Measurements from ENCODE around the gene ZBTB45. TPM values are rescaled to one million over a fixed set of nuclear protein-coding genes. Genes with fewer than 3 reads are reported as not detected.

The ZBTB45 gene
- total and polyA plus RNA-seq, 8 donors, result 4.3 to 9.3 (median 6.3) TPM

DNA sequence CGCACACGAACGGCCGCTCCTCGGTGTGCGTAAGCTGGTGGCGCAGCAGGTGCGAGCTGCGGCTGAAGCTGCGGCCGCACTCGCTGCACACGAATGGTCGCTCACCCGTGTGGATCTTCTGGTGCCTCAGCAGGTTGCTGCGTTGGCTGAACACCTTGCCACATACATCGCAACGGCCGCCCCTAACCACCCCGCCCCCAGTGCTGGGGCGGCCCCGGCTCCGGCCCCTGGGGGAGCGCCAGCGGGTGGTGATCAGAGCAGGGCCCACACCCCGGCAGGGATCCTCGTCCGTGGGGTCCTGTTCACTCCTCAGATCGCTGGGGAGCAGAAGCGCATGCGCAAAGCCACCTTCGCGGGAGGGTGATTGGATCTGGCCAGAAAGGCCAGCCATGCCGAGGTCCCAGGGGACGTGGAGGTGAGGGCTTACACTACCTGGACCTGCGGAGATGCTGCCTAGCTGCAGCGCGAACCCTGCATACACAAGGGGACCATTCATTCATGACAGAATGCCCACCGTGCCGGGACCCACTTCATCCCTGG is 43.5 kb upstream of the ZBTB45 start:
- H3K36me3 ChIP-seq, result no peaks in the 10 kb centered on the region
- FAIRE-seq (no peak), DNase-seq (peak in 4 of 6 donors; percentile 57 to 87 (median 72)), ATAC-seq (no peak)
- 2 to 4% methylated on average over 39 to 40 of the region's 40 CpGs for WGBS, 2 donors
- H3K4me1 ChIP-seq, result peaks cover 14 to 22% (median 19%) of the 10 kb centered on the region in 3 donors
- intact Hi-C loops (cut with DNase I), result no loop called here
- H3K9me3 ChIP-seq, result no peaks in the 10 kb centered on the region
- TF ChIP-seq, protein P1, sequence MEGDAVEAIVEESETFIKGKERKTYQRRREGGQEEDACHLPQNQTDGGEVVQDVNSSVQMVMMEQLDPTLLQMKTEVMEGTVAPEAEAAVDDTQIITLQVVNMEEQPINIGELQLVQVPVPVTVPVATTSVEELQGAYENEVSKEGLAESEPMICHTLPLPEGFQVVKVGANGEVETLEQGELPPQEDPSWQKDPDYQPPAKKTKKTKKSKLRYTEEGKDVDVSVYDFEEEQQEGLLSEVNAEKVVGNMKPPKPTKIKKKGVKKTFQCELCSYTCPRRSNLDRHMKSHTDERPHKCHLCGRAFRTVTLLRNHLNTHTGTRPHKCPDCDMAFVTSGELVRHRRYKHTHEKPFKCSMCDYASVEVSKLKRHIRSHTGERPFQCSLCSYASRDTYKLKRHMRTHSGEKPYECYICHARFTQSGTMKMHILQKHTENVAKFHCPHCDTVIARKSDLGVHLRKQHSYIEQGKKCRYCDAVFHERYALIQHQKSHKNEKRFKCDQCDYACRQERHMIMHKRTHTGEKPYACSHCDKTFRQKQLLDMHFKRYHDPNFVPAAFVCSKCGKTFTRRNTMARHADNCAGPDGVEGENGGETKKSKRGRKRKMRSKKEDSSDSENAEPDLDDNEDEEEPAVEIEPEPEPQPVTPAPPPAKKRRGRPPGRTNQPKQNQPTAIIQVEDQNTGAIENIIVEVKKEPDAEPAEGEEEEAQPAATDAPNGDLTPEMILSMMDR (IDR thresholded peaks at IDR 0.05), result no peak
- H3K4me3 ChIP-seq, result peak overlapping the region in 3 of 4 donors; percentile 5 to 33 (median 32)
- peak overlapping the region in 1 of 4 donors; percentile 28 for H3K27ac ChIP-seq
- no peaks in the 10 kb centered on the region for H3K27me3 ChIP-seq

DNA sequence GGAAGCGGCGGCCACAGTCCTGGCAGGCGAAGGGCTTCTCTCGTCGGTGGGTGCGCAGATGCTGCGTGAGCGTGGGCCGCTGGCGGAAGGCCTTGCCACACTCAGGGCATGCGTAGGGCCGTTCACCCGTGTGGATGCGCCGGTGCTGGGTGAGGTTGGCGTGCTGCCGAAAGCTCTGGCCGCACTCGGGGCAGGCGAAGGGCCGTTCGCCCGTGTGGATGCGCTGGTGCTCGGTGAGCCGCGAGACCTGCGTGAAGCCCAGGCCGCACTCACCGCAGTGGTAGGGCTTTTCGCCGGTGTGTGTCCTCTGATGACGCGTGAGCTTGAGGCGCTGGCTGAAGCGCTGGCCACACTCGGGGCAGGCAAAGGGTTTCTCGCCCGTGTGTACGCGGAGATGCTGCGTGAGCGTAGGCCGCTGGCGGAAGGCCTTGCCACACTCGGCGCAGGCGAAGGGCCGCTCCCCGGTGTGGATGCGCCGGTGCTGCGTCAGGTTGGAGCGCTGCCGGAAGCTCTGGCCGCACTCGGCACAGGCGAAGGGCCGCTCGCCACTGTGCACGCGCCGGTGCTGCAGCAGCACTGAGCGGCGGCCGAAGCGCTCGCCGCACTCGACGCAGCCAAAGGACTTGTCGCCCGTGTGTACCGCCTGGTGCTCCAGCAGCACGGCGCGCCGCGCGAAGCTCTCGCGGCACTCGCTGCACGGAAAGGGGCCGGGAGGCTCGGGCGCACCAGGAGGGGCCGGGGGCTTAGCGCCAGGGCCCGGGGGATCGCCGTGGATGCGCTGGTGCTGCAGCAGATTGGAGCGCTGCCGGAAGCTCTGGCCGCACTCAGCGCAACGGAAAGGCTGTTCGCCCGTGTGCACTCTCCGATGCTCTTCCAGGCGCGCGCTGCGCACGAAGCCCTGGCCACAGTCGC is 42.8 kb upstream of the ZBTB45 start:
- Histone ChIP-seq H3K27me3 (no peaks in the 10 kb centered on the region), H3K36me3 (no peaks in the 10 kb centered on the region), H3K4me3 (peak overlapping the region; percentile 5 to 33 (median 24)), H3K4me1 (peaks cover 14 to 22% (median 19%) of the 10 kb centered on the region in 3 donors), H3K27ac (peak overlapping the region in 2 of 4 donors; percentile 8 to 28), H3K9me3 (no peaks in the 10 kb centered on the region)
- no peak for FAIRE-seq
- TF ChIP-seq, protein P1 (IDR thresholded peaks at IDR 0.05), result no peak
- WGBS, 2 donors, result 4 to 5% methylated on average over 86 to 107 of the region's 107 CpGs
- DNase-seq, result peak in 3 of 6 donors; percentile 55 to 75 (median 68)
- peak in 3 of 4 donors; percentile 1 to 5 (median 3) for ATAC-seq
- intact Hi-C loops (cut with DNase I), result no loop called here

DNA sequence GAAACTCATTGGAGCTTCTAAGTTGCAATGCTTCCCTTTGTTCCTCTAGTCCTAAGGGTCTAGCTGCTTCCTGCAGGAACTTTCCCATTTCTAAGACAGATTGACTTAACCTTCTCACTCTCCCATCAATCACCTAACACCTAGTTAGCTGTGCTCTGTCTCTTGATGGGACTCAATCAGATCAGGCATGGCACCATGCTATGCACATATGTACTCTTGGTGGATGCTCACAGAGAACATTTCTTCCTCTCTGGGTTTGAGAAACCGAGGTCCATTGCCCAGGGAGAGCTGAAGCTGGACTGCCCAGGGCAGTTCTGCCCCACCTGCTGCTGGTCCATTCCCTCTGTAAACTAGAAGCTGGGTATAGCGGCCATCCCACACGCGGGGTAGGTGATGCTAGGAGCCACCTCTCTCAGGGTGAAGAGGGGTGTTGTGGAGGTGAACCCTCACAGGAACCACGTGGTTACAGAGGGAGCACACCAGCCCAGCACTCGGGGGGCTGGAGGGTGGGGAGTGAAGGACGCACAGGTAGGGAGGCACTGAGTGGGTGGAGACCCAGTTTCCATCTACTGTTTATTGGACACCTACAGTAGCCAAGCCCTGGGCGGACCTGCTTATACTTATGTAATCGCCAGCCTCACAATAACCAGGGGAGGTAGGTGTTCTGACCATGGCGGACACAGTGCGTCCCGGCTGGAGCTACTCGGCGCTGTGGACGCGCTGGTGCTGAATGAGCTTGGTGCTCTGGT is 41.9 kb upstream of the ZBTB45 start:
- TF ChIP-seq, protein P1 (IDR thresholded peaks at IDR 0.05), result no peak
- no peak for ATAC-seq
- intact Hi-C loops (cut with DNase I), result no loop called here
- Histone ChIP-seq H3K27ac (peak overlapping the region in 1 of 4 donors; percentile 28), H3K36me3 (peaks cover 0 to 3% (median 0%) of the 10 kb centered on the region in 3 donors), H3K9me3 (no peaks in the 10 kb centered on the region), H3K4me1 (peaks cover 23 to 29% (median 26%) of the 10 kb centered on the region in 3 donors), H3K27me3 (no peaks in the 10 kb centered on the region), H3K4me3 (peak overlapping the region in 2 of 4 donors; percentile 32 to 33)
- peak in 2 of 6 donors; percentile 36 to 85 for DNase-seq
- no peak for FAIRE-seq
- 45 to 48% methylated on average over 16 of the region's 16 CpGs for WGBS, 2 donors

DNA sequence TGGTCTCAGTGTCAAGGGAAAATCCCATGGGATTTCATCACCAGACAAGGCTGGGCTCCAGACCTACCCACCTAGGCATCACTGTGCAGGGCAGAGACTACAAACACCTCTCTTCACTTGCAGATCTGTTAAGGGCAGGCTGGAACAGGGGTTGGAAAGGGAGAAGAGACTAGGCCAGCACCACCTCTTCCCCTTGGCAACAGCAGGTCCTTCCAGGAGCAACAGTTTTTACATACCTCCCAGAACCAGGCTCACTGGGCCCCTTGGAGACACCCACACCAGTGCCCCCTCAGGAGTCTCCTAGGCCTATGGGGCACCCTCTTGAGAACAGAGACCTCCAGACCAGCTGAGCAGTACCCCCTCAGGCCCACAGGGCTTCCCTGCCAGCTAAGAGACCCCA is 41.3 kb upstream of the ZBTB45 start:
- intact Hi-C loops (cut with DNase I), result no loop called here
- TF ChIP-seq, protein P1 (IDR thresholded peaks at IDR 0.05), result no peak

More for the DNA sequence above, 41.3 kb upstream of the ZBTB45 start:
- no peaks in the 10 kb centered on the region for H3K9me3 ChIP-seq
- DNase-seq, result no peak
- FAIRE-seq, result no peak
- no peak overlapping the region for H3K4me3 ChIP-seq
- peaks cover 25 to 31% (median 26%) of the 10 kb centered on the region in 3 donors for H3K4me1 ChIP-seq
- ATAC-seq, result no peak
- no peaks in the 10 kb centered on the region for H3K27me3 ChIP-seq
- H3K36me3 ChIP-seq, result peaks cover 0 to 9% (median 0%) of the 10 kb centered on the region in 3 donors
- no peak overlapping the region for H3K27ac ChIP-seq
